Ammon's horn (tissue), 1 donor: Measurements from ENCODE around the gene XRCC5.
"Not testable (repeated sequence)": the region's sequence is repeated elsewhere in the genome, so short reads cannot be mapped to it uniquely, and the experiment has no call there.

Experiments
- DNase-seq: peaks from one replicate; pipeline ENCODE4 v3.0.0-alpha.2; 2016; ENCODE audit warnings: low spot score

Gene XRCC5

GRCh38 chr2:216108967-216109921 lies at the start of gene XRCC5:
Gene XRCC5, plus strand, starts transcription at chr2:216109348. Its CDS starts 89 bp downstream, at chr2:216109437.
- peak; percentile 91 for DNase-seq

- no peak for DNase-seq
Measured at GRCh38 chr2:216064014-216064630, 45.0 kb upstream of the XRCC5 start.

- DNase-seq = no peak
Measured at GRCh38 chr2:216064665-216065064, 44.5 kb upstream of the XRCC5 start.

GRCh38 chr2:216066230-216066629 lies 42.9 kb upstream of the XRCC5 start:
- DNase-seq = no peak

- DNase-seq = no peak
Measured at GRCh38 chr2:216069028-216069427, 40.1 kb upstream of the XRCC5 start.

GRCh38 chr2:216070195-216070594 lies 39.0 kb upstream of the XRCC5 start:
- DNase-seq = no peak

GRCh38 chr2:216071111-216071851 lies 37.9 kb upstream of the XRCC5 start:
- peak; percentile 24 for DNase-seq

GRCh38 chr2:216072473-216072872 lies 36.7 kb upstream of the XRCC5 start:
- DNase-seq = no peak

GRCh38 chr2:216073773-216074172 lies 35.4 kb upstream of the XRCC5 start:
- no peak for DNase-seq

GRCh38 chr2:216074380-216074779 lies 34.8 kb upstream of the XRCC5 start:
- no peak for DNase-seq

- no peak for DNase-seq
Measured at GRCh38 chr2:216074794-216075193, 34.4 kb upstream of the XRCC5 start.

GRCh38 chr2:216075510-216076485 lies 33.4 kb upstream of the XRCC5 start:
- no peak for DNase-seq

- DNase-seq = no peak
Measured at GRCh38 chr2:216078776-216079175, 30.4 kb upstream of the XRCC5 start.

- DNase-seq = not testable (repeated sequence)
Measured at GRCh38 chr2:216080048-216080447, 29.1 kb upstream of the XRCC5 start.

- no peak for DNase-seq
Measured at GRCh38 chr2:216081012-216081411, 28.1 kb upstream of the XRCC5 start.

- DNase-seq = peak; percentile 91
Measured at GRCh38 chr2:216081487-216082116, 27.5 kb upstream of the XRCC5 start, which contains the start of the genes PECR and TMEM169. Gene PECR, minus strand, starts transcription at chr2:216081809. Its CDS starts 68 bp downstream, at chr2:216081741. Gene TMEM169, plus strand, starts transcription at chr2:216081919. Its CDS starts 14,045 bp downstream, at chr2:216095964.

- DNase-seq = peak; percentile 22
Measured at GRCh38 chr2:216082117-216082711, 26.9 kb upstream of the XRCC5 start.

GRCh38 chr2:216082805-216083204 lies 26.3 kb upstream of the XRCC5 start:
- DNase-seq = peak; percentile 77

- peak; percentile 41 for DNase-seq
Measured at GRCh38 chr2:216083464-216084281, 25.5 kb upstream of the XRCC5 start.
